Measurements from ENCODE around the gene B4GALT2.

B4GALT2 gene

DNA sequence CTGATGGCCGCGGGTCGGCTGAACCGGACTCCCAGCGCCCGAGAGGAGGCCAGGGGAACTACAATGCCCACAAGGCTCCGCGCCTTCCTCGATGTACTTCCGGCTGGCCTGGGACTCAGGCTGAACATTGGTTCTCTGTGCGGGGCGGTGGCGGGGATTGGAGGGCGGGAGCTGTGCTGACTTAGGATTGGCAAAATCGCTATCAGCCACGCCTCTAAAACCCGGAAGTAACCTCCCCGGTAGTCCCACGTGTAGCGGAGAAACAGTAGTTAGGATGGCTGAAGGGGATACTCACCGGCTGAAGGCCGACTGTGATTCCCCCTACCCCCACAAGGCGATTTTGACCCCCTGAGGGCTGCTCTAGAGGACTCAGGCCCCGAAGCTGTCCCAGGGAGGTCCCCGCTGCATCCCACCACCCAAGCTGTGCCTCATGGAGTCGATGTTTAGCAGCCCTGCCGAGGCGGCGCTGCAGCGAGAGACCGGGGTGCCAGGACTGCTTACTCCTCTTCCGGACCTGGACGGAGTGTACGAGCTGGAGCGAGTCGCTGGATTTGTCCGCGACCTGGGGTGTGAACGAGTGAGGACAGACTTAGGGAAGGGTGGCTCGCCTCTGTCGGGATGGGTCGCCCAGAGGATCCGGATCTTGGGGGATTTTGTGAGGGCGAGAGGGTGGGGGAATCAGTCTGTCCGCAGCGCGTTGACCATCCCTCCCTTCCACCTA lies 9.1 kb upstream of the B4GALT2 start, which contains the start of gene DPH2:
Gene DPH2, plus strand, starts transcription at position 265 of the 721 bp plus-strand sequence. Its CDS starts 166 bp downstream, at position 431.
- DNase-seq (ENCODE audit: low read depth in 2 of 2), result peak; percentile 82 to 88

DNA sequence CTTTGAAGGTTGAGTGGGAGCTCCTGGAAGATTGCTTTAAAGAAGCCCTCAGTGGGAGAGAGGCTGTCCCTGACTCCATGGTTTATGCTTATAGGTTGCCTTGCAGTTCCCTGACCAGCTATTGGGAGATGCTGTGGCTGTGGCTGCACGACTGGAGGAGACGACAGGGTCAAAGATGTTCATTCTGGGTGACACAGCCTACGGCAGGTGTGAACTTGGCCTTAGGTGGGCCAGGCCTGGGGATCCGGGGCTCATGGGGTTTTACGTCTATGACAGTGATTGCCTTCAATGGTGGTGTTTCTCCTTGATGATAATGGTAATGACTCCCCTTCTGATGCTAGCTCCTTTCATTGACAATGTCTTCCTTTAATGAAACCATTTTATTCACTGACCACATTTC lies 8.5 kb upstream of the B4GALT2 start:
- DNase-seq (ENCODE audit: low read depth in 2 of 2), result no peak

DNA sequence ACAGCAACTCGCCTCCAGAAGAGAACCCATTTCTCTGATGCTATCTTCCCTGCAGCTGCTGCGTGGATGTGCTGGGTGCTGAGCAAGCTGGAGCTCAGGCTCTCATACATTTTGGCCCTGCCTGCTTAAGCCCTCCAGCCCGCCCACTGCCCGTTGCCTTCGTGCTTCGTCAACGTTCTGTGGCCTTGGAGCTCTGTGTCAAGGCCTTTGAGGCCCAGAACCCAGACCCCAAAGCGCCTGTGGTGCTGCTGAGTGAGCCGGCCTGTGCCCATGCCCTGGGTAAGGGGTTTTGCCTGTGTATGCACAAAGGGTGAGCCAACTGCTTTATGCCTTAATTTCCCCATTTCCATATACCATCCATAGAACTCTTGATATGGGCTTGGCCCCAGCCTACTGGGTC lies 8.1 kb upstream of the B4GALT2 start:
- DNase-seq (ENCODE audit: low read depth in 2 of 2), result no peak

DNA sequence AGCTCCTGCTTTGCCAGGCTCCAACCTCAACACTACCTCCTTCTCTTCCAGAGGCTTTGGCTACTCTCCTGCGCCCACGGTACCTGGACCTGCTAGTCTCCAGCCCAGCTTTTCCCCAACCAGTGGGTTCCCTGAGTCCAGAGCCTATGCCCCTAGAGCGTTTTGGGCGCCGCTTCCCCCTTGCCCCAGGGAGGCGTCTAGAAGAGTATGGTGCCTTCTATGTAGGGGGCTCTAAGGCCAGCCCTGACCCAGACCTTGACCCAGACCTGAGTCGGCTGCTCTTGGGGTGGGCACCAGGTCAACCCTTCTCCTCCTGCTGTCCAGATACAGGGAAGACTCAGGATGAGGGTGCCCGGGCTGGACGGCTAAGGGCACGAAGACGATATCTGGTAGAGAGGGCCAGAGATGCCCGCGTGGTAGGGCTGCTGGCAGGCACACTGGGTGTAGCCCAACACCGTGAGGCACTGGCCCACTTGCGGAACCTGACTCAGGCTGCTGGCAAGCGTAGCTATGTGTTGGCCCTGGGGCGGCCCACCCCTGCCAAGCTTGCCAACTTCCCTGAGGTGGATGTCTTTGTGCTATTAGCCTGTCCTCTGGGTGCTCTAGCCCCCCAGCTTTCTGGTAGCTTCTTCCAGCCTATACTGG lies 7.6 kb upstream of the B4GALT2 start:
- DNase-seq (ENCODE audit: low read depth in 2 of 2), result no peak

DNA sequence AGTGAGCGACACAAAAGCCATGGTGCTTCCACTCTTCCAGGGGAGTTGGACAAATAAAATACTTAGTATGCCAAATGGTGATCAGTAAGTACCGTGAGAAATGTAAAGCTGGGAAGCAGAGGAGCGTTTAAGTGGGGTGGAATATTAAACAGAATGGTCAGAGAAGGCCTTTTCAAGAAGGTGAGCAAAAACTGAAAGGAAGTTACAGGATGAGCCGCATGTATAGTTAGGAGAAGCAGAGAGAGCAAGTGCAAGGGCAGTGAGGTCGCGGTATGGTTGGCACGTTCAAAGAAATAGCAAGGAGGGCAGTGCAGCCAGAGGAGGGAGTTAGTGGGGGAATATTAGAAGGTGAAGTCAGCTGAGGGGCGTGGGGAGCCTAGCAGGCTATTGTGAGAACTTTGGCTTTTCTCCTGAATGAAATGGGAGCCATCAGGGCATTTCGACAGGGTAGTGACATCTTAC lies 5.0 kb upstream of the B4GALT2 start:
- DNase-seq (ENCODE audit: low read depth in 2 of 2), result no peak

DNA sequence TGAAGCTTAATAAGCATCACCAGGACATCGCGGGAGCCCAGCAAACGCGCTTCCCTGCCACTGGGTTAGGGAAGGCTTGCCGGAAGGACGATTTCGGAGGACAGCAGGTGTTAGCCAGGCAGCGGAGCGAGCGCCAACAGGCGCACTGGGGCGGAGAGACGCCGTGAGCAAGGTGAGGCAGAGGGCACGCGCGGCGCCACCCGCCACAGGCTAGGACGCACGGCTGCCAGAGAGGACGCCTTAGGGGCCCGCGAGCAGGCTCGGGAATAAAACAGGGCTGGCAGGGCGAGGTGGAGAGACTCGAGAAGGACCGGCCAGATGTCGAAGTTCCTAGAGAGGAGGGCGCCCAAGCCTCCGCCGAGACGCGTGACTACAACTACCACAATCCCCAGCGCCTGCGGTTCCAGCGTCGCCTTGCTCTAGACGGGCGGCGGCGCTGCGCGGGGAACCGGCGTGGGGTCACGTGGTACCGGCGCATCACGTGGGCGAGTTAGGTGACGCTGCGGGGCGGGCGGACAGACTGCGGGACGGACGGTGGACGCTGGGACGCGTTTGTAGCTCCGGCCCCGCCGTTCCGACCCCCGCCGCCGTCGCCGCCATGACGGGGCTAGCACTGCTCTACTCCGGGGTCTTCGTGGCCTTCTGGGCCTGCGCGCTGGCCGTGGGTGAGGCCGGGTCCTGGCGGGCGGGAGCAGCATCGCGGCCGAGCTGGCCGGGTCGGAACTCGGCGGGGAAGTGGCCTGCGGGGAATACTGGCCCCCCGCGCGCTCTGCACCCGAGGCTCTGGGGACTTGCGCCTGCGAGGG lies 4.4 kb upstream of the B4GALT2 start, which contains the start of gene ATP6V0B:
Gene ATP6V0B, plus strand, starts transcription at position 518 of the 806 bp plus-strand sequence. Its CDS starts 81 bp downstream, at position 599.
- DNase-seq (ENCODE audit: low read depth in 2 of 2), result peak; percentile 75 to 93

DNA sequence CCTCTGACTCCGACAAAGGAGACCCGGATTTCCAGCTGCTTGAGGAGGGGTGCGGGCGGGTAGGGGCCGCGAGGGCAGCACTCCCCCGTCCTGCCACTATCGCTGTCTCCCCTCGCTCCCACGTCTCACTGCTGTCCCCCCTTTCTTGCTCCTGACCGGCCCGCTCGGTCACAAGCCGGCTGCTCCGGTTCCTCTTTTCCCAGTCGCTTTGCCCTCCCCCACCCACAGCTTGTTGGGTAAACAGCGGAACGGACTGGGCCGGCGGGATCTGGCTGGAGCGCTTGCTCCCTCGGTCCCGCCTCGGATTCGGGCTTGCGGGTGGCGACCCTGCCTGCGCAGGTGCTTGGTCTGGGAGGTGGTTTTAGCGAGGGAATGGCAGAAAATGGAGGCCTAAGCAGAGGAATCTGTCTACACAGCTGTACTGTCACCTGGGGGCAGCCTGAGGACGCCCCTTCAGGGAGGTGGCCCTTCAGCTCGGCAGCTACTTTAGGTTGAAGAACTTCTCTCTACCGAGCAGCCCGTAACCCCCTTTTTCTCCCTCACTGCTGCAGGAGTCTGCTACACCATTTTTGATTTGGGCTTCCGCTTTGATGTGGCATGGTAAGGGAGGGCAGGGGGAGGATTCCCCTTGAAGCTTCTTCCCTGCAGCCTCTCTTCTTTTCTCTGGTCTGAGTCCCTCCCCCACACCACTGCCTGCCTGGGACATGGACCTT lies 3.6 kb upstream of the B4GALT2 start:
- no peak for DNase-seq (ENCODE audit: low read depth in 2 of 2)

DNA sequence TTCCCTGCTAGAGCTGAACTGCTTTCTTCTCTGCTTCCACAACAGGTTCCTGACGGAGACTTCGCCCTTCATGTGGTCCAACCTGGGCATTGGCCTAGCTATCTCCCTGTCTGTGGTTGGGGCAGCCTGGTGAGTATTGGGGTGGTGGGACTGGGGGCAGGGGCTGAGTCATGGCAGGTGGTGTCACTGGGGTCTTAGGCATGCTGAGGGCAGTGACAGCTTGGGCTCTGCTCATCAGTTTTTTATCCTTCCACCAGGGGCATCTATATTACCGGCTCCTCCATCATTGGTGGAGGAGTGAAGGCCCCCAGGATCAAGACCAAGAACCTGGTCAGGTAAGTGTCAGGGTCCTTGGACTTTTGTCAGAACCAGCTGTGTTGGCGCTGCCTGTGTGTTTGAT lies 3.0 kb upstream of the B4GALT2 start:
- no peak for DNase-seq (ENCODE audit: low read depth in 2 of 2)

DNA sequence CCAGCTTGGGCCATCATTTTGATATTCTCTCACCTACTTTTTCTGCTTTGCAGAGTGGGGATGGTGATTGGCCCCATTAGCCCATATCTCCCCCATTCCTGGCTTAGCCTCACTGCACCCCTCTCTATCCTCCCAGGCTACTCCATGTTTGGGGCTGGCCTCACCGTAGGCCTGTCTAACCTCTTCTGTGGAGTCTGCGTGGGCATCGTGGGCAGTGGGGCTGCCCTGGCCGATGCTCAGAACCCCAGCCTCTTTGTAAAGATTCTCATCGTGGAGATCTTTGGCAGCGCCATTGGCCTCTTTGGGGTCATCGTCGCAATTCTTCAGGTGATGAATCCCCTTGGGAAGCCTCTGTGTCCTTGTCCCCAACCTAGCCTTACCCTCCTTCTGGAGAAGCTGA lies 2.1 kb upstream of the B4GALT2 start:
- DNase-seq (ENCODE audit: low read depth in 2 of 2), result no peak

DNA sequence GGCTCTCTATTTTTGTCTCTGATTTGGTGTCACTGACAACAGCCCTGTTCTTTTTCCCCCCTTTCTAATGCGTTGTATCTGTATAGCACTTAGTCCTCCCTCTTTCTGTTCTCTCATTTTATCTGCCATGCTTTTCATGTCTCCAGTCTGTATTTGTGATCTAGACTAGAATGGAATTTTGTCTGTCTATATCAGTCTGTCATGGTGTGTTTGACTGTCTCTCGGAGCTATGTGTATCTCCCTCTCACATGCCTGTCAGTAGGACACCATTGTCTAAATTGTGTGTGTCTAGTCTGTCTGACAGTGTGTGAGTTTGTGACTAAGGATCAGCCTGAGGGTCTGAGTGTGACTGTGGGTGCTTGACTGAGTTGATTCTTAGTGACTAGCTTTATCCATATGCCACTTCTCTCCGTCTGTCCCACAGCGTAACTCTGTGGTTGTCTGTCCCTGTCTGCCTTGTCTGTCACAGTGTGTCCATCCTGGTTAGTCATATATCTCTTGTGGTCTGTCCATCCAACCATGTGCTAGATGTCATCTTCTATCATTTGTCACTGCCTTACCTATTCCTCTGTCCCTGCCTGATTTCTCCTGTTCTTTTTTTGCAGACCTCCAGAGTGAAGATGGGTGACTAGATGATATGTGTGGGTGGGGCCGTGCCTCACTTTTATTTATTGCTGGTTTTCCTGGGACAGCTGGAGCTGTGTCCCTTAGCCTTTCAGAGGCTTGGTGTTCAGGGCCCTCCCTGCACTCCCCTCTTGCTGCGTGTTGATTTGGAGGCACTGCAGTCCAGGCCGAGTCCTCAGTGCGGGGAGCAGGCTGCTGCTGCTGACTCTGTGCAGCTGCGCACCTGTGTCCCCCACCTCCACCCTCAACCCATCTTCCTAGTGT lies 1.4 kb upstream of the B4GALT2 start:
- DNase-seq (ENCODE audit: low read depth in 2 of 2), result no peak

DNA sequence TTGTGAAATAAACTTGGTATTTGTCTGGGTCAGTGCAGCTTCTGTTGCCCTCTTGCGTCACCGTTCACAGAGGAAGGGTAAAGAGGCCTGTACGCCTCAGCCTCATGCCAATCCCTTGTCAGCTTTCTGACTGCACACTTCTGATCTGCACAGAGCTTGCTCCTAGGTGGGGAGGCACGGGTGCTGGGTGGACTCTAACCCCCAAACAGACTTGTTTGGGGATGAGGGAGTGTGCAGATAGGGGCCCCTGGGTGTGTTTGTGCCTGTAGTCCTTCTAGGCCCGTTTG lies 803 bp upstream of the B4GALT2 start:
- DNase-seq (ENCODE audit: low read depth in 2 of 2), result no peak

DNA sequence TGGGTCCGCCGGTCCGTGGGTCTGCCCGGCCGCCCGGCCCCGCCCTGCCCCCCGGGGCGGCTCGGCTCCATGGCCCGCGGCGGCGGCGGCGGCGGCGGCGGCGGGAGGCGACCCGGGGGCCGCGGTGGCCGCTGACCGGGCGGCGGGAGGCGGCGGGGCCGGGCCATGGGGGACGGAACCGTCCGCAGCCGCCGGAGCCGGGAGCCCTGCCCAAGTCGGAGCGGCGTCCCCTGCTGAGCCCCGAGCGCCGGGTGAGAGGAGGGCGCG lies 184 bp downstream of the B4GALT2 start:
- DNase-seq (ENCODE audit: low read depth in 2 of 2), result no peak

DNA sequence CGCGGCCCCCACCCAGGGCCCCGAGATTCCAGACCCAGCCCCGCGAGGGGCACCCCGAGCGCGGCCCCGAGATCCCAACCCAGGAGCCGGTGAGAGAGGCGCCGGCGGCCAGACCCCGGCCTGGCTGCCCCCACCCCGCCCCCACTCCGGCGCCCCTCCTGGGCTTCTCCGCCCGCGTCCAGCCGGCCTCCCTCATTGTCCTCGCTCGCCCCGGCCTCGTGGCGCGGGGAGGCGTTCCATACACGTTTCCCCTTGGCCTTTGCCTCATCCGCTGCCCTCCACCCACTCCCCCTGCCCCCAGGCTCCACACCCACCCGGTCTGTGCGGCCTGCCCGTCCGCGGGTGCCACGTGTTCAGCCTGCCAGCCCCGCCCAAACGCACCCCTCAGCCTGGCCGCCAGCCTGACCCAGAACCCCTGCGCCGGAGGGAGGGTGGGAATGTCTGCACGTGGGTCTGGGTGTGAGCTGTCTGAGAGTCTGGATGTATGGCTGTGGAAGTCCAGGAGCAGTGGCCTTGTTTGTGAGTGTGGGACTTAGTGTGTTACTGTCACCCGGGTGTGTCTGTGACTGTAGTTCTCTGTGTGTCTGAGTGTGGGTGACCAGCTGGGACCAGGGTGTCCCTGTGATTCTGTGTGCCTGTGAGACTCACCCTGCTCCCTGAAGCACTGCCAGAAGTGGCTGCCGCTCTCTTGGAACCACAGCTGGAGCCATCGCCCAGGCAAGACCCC lies 681 bp downstream of the B4GALT2 start:
- DNase-seq (ENCODE audit: low read depth in 2 of 2), result no peak

DNA sequence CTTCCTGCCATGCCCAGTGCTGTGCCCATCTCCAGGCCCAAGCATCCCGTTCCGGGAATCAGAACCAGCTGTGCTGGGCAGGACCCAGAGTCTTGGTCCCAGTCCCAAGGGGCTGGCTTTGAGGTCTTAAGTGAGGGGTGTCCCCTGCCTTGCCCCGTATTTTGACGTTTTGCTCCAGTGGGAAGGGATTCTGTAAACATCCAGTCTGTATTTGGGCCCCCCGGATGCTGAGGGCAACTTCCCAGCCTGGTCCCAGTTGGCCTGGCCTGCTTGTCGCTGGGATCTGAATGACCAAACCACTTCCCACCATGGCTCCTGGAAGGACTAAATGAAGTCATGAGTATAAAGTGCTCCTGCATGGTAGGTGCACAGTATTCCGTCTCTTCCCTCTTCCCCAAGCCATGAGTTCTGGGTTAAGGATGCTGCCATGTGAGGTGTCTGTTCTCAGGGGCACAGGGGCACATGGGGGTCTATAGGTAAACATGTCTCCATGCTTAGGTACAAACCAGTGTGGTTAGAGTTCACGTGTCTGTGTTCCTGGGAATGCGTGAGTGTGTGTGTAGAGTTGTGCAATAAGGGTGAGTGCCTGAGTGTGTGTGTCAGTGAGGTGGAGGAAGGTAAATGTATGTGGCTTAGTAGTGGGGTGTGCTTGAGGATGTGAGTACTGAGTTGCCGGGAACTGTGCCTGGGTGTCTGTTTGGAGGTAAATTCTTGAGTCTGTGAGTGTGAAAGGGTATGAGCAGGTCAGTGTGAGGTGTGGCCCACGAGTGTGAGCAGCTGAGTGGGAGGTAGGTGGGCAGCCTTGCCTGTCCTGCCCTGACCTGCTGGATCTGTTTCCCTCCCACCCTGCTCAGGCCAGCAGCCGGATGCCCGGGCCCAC lies 1.5 kb downstream of the B4GALT2 start:
- no peak for DNase-seq (ENCODE audit: low read depth in 2 of 2)

DNA sequence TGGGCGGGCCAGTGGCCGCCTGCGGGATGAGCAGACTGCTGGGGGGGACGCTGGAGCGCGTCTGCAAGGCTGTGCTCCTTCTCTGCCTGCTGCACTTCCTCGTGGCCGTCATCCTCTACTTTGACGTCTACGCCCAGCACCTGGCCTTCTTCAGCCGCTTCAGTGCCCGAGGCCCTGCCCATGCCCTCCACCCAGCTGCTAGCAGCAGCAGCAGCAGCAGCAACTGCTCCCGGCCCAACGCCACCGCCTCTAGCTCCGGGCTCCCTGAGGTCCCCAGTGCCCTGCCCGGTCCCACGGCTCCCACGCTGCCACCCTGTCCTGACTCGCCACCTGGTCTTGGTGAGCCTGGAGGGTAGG lies 2.1 kb downstream of the B4GALT2 start:
- DNase-seq (ENCODE audit: low read depth in 2 of 2), result no peak

DNA sequence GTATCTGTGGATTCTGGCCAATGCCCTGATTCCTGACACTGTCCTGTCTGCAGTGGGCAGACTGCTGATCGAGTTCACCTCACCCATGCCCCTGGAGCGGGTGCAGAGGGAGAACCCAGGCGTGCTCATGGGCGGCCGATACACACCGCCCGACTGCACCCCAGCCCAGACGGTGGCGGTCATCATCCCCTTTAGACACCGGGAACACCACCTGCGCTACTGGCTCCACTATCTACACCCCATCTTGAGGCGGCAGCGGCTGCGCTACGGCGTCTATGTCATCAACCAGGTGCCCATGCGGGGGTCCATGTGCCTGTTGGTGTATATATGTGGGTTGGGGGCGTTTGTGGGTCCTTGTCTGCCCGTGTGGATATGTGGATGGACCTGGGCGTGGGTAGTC lies 2.6 kb downstream of the B4GALT2 start:
- no peak for DNase-seq (ENCODE audit: low read depth in 2 of 2)

DNA sequence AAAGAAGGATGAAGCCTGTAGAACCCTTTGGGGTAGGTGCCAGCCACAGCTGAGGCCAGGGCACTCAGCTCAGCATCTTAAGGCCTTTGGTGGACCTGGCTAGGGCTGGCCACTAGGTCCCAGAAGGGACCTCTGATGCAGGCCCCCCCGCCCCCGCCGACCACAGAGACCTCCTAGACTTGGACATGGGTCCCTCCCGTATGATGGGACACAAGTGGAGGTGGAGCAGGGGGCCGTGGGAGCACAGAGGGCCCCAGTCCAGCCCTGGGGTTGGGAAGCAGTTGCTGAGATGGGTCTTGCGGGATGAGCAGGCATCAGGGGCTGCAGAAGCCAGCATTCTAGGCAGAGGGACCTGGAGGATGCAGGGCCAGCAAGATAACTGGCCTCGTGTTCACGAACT lies 3.2 kb downstream of the B4GALT2 start:
- DNase-seq (ENCODE audit: low read depth in 2 of 2), result no peak

DNA sequence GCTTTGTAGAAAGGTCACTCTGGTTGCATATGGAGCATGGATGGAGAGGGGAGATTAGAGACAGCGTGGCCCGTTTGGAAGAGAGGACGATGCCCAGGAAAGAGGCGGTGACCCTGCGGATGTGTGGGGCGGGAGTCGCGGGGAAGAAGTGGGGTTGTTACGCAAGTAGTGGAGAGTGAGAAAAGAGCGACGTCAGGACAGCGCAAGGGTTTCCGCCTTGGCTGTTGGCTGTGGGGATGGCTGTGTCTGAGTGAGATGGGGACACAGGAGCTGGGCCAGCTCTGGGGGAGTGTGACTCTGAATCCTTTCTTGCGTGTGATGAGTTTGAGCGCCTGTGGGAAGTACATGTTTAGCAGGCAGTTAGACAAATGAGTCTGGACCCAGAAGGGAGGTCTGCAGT lies 3.8 kb downstream of the B4GALT2 start:
- no peak for DNase-seq (ENCODE audit: low read depth in 2 of 2)

DNA sequence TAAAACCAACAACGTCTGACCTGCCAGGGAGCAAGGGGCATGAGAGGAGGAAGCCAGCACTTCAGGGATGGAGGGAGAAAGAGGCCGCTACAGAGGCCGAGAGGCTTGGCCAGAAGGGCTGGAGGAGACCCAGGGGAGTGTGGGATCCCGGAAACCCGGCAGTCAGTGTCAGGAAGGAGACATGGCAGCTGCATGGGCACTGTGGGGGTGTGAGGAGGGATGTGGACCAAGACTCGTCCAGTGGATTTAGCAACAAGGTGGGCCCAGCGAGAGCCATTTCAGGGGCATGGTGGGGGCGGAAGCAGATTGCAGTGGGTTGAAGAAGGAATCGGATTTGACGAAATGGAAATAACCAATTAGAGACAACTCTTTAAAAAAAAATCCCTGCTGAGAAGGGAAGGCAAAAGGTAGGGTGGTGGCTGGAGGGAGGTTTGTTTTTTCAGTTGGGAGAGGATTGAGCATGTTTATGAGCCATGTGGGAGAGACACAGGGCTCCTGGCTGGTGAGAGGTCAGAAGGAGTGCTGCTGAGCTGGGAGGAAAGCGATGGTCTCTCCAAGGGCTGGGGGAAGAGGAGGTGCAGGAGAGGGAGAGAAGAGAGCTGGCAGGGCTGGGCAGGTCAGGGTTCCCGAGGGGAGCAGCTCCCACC lies 4.4 kb downstream of the B4GALT2 start:
- DNase-seq (ENCODE audit: low read depth in 2 of 2), result no peak

Measured in stimulated activated CD4-positive, alpha-beta T cell treated with anti-CD3 and anti-CD28 coated beads, Interleukin-1b, Interleukin-23, amount 100 ng/mL, for 1 hour (primary cell).